ENCODE results near the gene LIF. TPM values are rescaled to one million over a fixed set of nuclear protein-coding genes. Genes with fewer than 3 reads are reported as not detected.
A peak's percentile ranks its signal among the peaks of the same experiment; 100 is the strongest.

LIF gene
- total RNA-seq, 1 donor from 2014 or later = 18.9 TPM

DNA sequence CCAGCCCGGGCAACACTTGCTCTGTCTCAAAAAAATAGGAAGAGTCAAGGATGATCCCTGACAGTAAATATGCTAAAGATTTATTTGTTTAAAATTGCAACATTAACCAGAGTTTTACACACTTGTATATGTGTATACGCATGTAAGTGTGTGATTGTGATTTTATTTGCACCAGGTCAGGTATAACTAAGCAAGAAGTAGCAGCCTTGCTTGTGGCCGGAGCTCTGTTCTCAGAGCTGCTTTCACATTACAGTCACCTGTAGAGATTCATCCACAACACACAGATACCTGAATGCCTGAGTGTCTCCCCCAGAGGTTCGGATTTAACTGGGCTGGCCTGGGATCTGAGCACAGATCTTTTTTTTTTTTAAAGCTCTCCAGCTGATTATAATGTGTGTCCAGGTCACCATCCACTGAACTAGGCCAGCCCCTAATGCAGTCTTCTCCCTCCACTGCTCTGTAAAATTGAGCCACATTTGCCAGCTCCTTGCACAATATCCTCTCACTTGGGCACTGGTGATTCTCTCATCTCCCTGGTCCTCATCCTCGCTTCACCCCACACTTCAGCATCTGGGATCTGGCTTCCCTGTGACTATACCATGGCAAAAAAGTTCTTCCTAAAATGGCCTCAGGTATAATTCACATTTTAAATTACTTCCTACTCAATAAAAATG lies 48.3 kb downstream of the LIF start:
- Mint-ChIP-seq H3K4me1 (ENCODE audit: low read depth) (peaks cover 40% of the 10 kb centered on the region), H3K27me3 (ENCODE audit: low read depth) (no peaks in the 10 kb centered on the region), H3K27ac (ENCODE audit: unreplicated experiment) (peak overlapping the region; percentile 54), H3K9me3 (ENCODE audit: low read depth) (peaks cover 8% of the 10 kb centered on the region), H3K4me3 (ENCODE audit: unreplicated experiment) (no peak overlapping the region), H3K36me3 (ENCODE audit: low read depth) (no peaks in the 10 kb centered on the region)
- TF ChIP-seq, protein P1, sequence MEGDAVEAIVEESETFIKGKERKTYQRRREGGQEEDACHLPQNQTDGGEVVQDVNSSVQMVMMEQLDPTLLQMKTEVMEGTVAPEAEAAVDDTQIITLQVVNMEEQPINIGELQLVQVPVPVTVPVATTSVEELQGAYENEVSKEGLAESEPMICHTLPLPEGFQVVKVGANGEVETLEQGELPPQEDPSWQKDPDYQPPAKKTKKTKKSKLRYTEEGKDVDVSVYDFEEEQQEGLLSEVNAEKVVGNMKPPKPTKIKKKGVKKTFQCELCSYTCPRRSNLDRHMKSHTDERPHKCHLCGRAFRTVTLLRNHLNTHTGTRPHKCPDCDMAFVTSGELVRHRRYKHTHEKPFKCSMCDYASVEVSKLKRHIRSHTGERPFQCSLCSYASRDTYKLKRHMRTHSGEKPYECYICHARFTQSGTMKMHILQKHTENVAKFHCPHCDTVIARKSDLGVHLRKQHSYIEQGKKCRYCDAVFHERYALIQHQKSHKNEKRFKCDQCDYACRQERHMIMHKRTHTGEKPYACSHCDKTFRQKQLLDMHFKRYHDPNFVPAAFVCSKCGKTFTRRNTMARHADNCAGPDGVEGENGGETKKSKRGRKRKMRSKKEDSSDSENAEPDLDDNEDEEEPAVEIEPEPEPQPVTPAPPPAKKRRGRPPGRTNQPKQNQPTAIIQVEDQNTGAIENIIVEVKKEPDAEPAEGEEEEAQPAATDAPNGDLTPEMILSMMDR (IDR thresholded peaks at IDR 0.05) = no peak
- no peak for DNase-seq (ENCODE audit: low spot score)

DNA sequence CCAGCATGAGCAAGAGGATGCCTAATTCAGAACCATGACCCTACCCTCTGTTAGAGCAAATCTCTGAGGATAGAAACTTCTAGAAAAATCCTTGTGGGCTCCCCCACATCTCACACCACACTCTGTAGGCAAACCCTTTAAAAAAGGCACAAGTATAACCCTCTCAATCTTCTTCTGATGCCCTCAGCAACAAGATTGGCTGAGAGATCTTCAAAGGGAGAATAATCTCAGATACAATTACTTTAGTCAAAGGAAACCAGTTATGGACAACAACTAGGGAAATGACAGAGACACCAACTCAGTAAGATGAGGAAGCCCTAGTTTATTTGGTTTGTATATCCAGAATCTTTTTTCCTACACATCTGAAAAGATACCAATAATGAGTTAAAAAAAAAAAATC lies 49.2 kb downstream of the LIF start:
- Mint-ChIP-seq H3K27ac (ENCODE audit: unreplicated experiment) (peak overlapping the region; percentile 99), H3K36me3 (ENCODE audit: low read depth) (no peaks in the 10 kb centered on the region), H3K4me1 (ENCODE audit: low read depth) (peaks cover 34% of the 10 kb centered on the region), H3K27me3 (ENCODE audit: low read depth) (no peaks in the 10 kb centered on the region), H3K4me3 (ENCODE audit: unreplicated experiment) (no peak overlapping the region), H3K9me3 (ENCODE audit: low read depth) (peaks cover 8% of the 10 kb centered on the region)
- DNase-seq (ENCODE audit: low spot score) = no peak
- TF ChIP-seq, protein P1 (IDR thresholded peaks at IDR 0.05) = no peak

DNA sequence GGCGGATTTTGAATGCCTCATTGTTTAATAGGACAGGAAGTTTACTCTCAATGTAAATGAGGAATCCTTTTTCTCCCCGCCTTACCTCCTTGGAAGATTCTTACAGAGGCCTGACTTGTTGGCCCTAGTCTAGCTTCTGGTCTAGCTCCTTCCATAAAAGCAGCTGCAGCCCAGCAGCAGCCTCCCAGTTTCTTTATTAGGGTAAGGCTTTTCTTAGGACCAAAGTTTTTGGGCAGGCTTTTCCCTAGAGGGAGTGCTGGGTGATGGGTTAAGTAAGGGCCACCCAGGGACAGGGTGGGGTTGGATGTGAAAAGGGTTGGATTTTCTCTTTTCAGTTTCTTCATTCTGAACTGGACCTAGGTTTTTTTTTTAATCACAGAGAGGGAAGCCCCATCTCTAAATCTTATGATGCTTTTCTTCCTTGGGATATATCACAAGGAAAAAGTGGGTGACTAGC lies 49.7 kb downstream of the LIF start:
- H3K27me3 Mint-ChIP-seq (ENCODE audit: low read depth) = no peaks in the 10 kb centered on the region
- H3K9me3 Mint-ChIP-seq (ENCODE audit: low read depth) = peaks cover 3% of the 10 kb centered on the region
- peaks cover 29% of the 10 kb centered on the region for H3K4me1 Mint-ChIP-seq (ENCODE audit: low read depth)
- peak overlapping the region; percentile 99 for H3K27ac Mint-ChIP-seq (ENCODE audit: unreplicated experiment)
- TF ChIP-seq, protein P1 (IDR thresholded peaks at IDR 0.05) = no peak
- H3K36me3 Mint-ChIP-seq (ENCODE audit: low read depth) = no peaks in the 10 kb centered on the region
- no peak for DNase-seq (ENCODE audit: low spot score)
- H3K4me3 Mint-ChIP-seq (ENCODE audit: unreplicated experiment) = no peak overlapping the region

- Mint-ChIP-seq H3K27me3 (ENCODE audit: low read depth) (no peaks in the 10 kb centered on the region), H3K4me3 (ENCODE audit: unreplicated experiment) (peak overlapping the region; percentile 39)
- TF ChIP-seq, protein P1 (IDR thresholded peaks at IDR 0.05) = no peak
Observed at GRCh38 chr22:30196141-30196879, 50.2 kb downstream of the LIF start.

GRCh38 chr22:30195245-30196140 lies 51.1 kb downstream of the LIF start:
- TF ChIP-seq, protein P1 (IDR thresholded peaks at IDR 0.05) = no peak
- Mint-ChIP-seq H3K4me1 (ENCODE audit: low read depth) (peaks cover 35% of the 10 kb centered on the region), H3K27me3 (ENCODE audit: low read depth) (no peaks in the 10 kb centered on the region), H3K27ac (ENCODE audit: unreplicated experiment) (peak overlapping the region; percentile 99), H3K4me3 (ENCODE audit: unreplicated experiment) (peak overlapping the region; percentile 39), H3K36me3 (ENCODE audit: low read depth) (no peaks in the 10 kb centered on the region), H3K9me3 (ENCODE audit: low read depth) (no peaks in the 10 kb centered on the region)
- DNase-seq (ENCODE audit: low spot score) = no peak

More at GRCh38 chr22:30196141-30196879, 50.2 kb downstream of the LIF start:
- Mint-ChIP-seq H3K36me3 (ENCODE audit: low read depth) (no peaks in the 10 kb centered on the region), H3K27ac (ENCODE audit: unreplicated experiment) (peak overlapping the region; percentile 99), H3K9me3 (ENCODE audit: low read depth) (no peaks in the 10 kb centered on the region), H3K4me1 (ENCODE audit: low read depth) (peaks cover 27% of the 10 kb centered on the region)
- DNase-seq (ENCODE audit: low spot score) = no peak
